Activated T-helper 17 cell treated with anti-CD3 and anti-CD28 coated beads, Interleukin-2, amount 50 U/mL, for 72 hours (primary cell): ENCODE data around the gene GOSR1. TPM values are rescaled to one million over a fixed set of nuclear protein-coding genes. Genes with fewer than 3 reads are reported as not detected.

ENCODE experiments used
- ATAC-seq: fragments of 150-1000 bp; cut with Tn5 transposase; replicated peaks from 2 replicates; pipeline ENCODE4 v1.10.0; 2021; ENCODE audit warnings: mild to moderate bottlenecking, moderate library complexity
- H3K27ac Mint-ChIP-seq: one replicate; pipeline ENCODE4 v1.8.0; 2022; ENCODE audit warnings: mixed read lengths
- H3K27me3 Mint-ChIP-seq: one replicate; pipeline ENCODE4 v1.8.0; 2022; ENCODE audit warnings: mixed read lengths
- H3K36me3 Mint-ChIP-seq: one replicate; pipeline ENCODE4 v1.8.0; 2022; ENCODE audit warnings: low read depth, mild to moderate bottlenecking, mixed read lengths
- H3K4me1 Mint-ChIP-seq: one replicate; pipeline ENCODE4 v1.8.0; 2022; ENCODE audit warnings: mixed read lengths
- H3K4me3 Mint-ChIP-seq: one replicate; pipeline ENCODE4 v1.8.0; 2022; ENCODE audit warnings: mild to moderate bottlenecking, mixed read lengths
- H3K9me3 Mint-ChIP-seq: one replicate; pipeline ENCODE4 v1.8.0; 2022; ENCODE audit warnings: mixed read lengths
- total RNA-seq, 2 donors: library from RNA; stranded (reverse); gene quantifications; one replicate each; pipeline ENCODE4 v1.2.3, GENCODE V29; 2022

GOSR1 gene
- total RNA-seq, 2 donors from 2014 or later = 42.4 to 45.2 TPM

DNA sequence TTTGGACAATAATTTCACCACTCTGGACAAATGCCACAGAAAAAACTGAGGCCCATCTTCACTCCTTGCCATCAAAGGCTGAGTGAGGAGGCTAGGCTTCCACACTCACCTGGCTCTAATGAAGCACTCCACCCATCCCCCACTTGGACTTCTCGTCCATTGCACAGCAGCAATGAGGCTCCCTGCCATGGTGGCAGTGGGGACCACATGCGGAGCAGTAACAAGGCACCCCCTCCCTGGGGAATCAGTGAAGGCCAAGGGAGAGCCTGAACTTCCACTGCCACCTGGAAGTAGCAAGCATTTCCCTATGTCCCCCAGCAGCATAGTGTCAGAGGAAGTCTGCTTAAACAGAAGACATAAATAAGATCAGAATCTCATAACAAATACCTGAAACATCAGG lies 2.0 kb upstream of the GOSR1 start:
- ATAC-seq = no peak
- peaks cover 29% of the 10 kb centered on the region for H3K36me3 Mint-ChIP-seq
- peak overlapping the region; percentile 99 for H3K27ac Mint-ChIP-seq
- H3K4me1 Mint-ChIP-seq = peaks cover 21% of the 10 kb centered on the region
- H3K4me3 Mint-ChIP-seq = peak overlapping the region; percentile 92
- no peaks in the 10 kb centered on the region for H3K9me3 Mint-ChIP-seq
- H3K27me3 Mint-ChIP-seq = peaks cover 3% of the 10 kb centered on the region

DNA sequence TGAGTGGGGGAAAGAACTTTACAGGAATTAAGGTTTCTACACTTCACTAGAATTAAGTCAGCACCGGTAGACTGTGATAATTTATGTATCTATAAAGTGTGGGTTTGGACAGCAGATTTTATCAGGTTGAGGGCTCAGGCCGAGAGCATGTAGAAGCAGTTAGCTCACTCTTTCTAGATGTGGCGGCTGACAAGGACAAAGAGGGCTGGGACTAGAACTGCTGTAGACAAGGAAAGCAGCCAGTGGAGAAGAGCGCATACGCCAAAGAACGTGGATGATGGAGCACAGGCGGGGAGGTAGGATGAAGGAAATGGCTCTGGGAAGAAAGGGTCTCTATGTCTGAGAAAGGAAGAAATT lies 504 bp upstream of the GOSR1 start:
- H3K27ac Mint-ChIP-seq = peak overlapping the region; percentile 99
- peak; percentile 40 for ATAC-seq
- peaks cover 44% of the 10 kb centered on the region for H3K36me3 Mint-ChIP-seq

DNA sequence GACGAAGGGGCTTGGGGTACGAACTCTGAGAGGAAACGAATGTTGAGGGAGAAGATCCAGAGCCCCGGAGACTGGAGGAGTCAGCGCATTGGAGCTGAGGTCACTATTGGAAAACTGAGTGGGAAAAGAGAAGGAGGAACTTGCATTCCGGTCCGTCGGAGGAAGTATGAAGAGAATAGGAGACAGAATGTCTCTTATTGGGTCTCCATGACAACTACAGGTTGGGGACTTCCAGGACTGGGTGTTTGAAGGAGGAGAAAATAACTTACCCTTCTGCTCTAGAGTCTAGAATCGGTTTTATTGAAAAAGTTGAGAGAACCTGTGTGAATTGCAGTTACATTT lies 537 bp downstream of the GOSR1 start:
- Mint-ChIP-seq H3K4me3 (peak overlapping the region; percentile 92), H3K9me3 (no peaks in the 10 kb centered on the region), H3K36me3 (peaks cover 54% of the 10 kb centered on the region), H3K27me3 (peaks cover 3% of the 10 kb centered on the region), H3K4me1 (peaks cover 21% of the 10 kb centered on the region), H3K27ac (peak overlapping the region; percentile 99)
- ATAC-seq = peak; percentile 28

More for the DNA sequence above, 504 bp upstream of the GOSR1 start:
- Mint-ChIP-seq H3K27me3 (peaks cover 3% of the 10 kb centered on the region), H3K4me1 (peaks cover 21% of the 10 kb centered on the region), H3K9me3 (no peaks in the 10 kb centered on the region), H3K4me3 (peak overlapping the region; percentile 92)

- H3K27me3 Mint-ChIP-seq = no peaks in the 10 kb centered on the region
- H3K4me3 Mint-ChIP-seq = no peak overlapping the region
- no peak for ATAC-seq
- no peaks in the 10 kb centered on the region for H3K9me3 Mint-ChIP-seq
- H3K4me1 Mint-ChIP-seq = peaks cover 14% of the 10 kb centered on the region
- no peak overlapping the region for H3K27ac Mint-ChIP-seq
- H3K36me3 Mint-ChIP-seq = peaks cover 96% of the 10 kb centered on the region
Observed at GRCh38 chr17:30482555-30482954, 5.3 kb downstream of the GOSR1 start.

DNA sequence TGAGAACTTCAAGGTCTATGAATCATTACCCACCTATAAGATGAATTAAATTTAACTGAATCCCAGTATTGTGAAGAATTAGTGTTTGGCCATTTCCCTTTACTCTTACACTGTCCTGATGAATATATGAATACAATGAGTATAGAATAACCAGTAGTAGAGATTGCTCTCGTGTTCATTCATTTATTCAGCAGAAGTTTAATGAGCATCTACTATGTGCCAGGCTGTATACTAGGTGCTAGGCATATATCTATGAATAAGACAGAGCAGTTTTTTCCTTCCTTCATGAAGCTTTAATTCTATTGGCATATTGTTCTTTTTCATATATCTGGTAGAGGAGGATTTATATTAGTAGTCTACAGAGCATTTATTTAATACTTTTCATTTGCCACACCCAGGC lies 6.0 kb downstream of the GOSR1 start:
- H3K4me1 Mint-ChIP-seq = peaks cover 10% of the 10 kb centered on the region
- peaks cover 96% of the 10 kb centered on the region for H3K36me3 Mint-ChIP-seq
- H3K27ac Mint-ChIP-seq = no peak overlapping the region
- H3K4me3 Mint-ChIP-seq = no peak overlapping the region
- no peak for ATAC-seq
- no peaks in the 10 kb centered on the region for H3K27me3 Mint-ChIP-seq
- H3K9me3 Mint-ChIP-seq = no peaks in the 10 kb centered on the region

DNA sequence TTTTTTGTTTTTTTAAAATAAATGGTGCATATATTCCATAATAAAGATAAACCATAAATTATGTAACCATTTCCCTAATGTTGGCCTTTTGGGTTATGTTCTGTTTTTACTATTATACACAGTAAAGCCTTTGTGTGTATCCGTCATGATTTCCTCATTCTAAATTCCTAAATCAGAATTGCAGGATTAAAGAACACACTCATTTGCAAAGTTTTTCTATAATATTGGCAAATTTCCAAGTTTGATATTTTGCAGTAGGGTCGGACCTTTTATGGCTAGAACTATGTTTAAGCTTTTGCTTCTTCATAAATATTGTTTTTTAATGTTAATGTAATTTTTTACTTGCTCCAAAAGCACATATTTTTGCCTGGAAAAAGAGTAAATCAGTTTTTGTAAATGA lies 16.6 kb downstream of the GOSR1 start:
- Mint-ChIP-seq H3K9me3 (no peaks in the 10 kb centered on the region), H3K4me1 (peaks cover 11% of the 10 kb centered on the region), H3K27me3 (no peaks in the 10 kb centered on the region), H3K4me3 (no peak overlapping the region), H3K36me3 (peaks cover 99% of the 10 kb centered on the region), H3K27ac (peak overlapping the region; percentile 54)
- ATAC-seq = no peak

DNA sequence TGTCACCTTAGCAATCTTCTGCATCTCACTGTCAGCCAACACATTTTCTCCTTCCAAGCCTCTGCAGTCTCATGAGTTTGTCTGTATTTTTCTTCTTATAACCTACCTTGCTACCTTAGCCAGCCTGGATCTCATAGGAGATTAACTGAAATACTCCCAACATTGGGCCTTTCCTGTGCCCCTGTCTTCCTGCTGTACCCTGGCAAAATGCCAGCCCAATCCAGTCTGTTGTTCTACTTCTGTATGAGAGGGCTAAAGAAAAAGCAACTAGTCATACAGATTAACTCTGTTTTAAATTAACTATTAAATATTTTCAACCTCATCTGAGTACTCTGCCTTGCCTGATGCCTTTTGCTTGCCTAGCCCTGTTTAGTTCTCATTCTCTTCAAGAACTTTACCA lies 18.4 kb downstream of the GOSR1 start:
- H3K9me3 Mint-ChIP-seq = no peaks in the 10 kb centered on the region
- H3K4me3 Mint-ChIP-seq = no peak overlapping the region
- no peaks in the 10 kb centered on the region for H3K27me3 Mint-ChIP-seq
- peaks cover 16% of the 10 kb centered on the region for H3K4me1 Mint-ChIP-seq
- H3K36me3 Mint-ChIP-seq = peaks cover 99% of the 10 kb centered on the region
- peak overlapping the region; percentile 31 for H3K27ac Mint-ChIP-seq
- ATAC-seq = no peak

DNA sequence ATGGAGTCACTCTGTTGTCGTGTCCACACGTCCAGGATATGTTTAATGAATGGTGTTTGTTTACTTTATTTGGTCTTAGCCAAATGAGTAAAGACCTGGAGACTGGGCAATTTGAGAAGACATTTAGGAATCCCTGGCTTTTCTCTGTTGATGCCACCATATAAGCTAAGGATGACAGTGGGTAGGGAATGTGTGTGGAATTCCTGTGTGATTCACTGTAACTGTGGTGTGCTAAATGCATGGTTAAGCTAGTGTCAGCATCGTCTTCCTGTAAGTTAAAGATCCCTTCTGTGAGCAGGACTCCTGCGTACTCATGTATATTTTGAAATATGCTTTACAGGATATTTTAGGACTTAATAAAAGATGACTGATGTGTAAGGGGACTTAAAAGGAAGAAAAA lies 26.4 kb downstream of the GOSR1 start:
- no peak overlapping the region for H3K4me3 Mint-ChIP-seq
- H3K4me1 Mint-ChIP-seq = peaks cover 9% of the 10 kb centered on the region
- no peak overlapping the region for H3K27ac Mint-ChIP-seq
- no peaks in the 10 kb centered on the region for H3K27me3 Mint-ChIP-seq
- peaks cover 94% of the 10 kb centered on the region for H3K36me3 Mint-ChIP-seq
- no peaks in the 10 kb centered on the region for H3K9me3 Mint-ChIP-seq
- no peak for ATAC-seq

DNA sequence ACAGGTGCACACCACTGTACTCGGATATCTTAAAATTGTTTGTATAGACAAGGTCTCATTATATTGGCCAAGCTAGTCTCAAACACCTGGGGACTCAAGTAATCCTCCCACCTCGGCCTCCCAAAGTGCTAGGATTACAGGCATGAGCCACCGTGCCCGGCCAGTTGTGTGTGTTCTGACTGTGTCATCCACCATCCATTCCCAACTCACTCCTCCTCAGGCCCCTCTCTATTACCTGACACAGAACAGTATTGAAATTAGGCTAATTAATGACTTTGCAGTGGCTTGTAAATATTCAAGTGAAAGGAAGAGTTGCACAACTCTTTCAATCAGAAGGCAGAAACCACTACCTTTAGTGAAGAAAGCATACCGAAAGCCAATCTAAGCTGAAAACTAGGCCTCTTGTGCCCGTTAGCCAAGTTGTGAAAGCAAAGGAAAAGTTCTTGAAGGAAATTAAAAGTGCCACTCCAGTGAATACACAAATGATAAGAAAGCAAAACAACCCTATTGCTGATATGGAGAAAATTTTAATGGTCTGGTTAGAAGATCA lies 28.7 kb downstream of the GOSR1 start:
- peaks cover 4% of the 10 kb centered on the region for H3K4me1 Mint-ChIP-seq
- H3K9me3 Mint-ChIP-seq = no peaks in the 10 kb centered on the region
- H3K36me3 Mint-ChIP-seq = peaks cover 70% of the 10 kb centered on the region
- H3K27ac Mint-ChIP-seq = peak overlapping the region; percentile 11
- ATAC-seq = no peak
- H3K4me3 Mint-ChIP-seq = no peak overlapping the region
- H3K27me3 Mint-ChIP-seq = no peaks in the 10 kb centered on the region

DNA sequence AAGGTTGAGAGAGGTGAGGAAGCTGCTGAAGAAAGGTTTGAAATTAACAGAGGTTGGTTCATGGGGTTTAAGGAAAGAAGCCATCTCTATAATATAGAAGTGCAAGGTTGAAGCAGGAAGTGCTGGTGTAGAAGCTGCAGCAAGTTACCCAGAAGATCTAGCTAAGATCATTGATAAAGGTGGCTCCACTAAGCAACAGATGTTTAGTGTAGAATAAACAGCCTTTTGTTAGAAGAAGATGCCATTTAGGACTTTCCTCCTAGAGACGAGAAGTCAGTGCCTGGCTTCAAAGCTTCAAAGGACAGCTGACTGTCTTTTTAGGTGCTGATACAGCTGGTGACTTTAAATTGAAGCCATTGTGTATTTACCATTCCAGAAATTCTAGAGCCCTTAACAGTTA lies 29.3 kb downstream of the GOSR1 start:
- H3K27ac Mint-ChIP-seq = peak overlapping the region; percentile 11

GRCh38 chr17:30513346-30513745 lies 36.1 kb downstream of the GOSR1 start:
- no peaks in the 10 kb centered on the region for H3K27me3 Mint-ChIP-seq
- peaks cover 68% of the 10 kb centered on the region for H3K36me3 Mint-ChIP-seq
- H3K9me3 Mint-ChIP-seq = no peaks in the 10 kb centered on the region
- no peak overlapping the region for H3K4me3 Mint-ChIP-seq
- no peak overlapping the region for H3K27ac Mint-ChIP-seq
- ATAC-seq = no peak
- peaks cover 5% of the 10 kb centered on the region for H3K4me1 Mint-ChIP-seq

More for the DNA sequence above, 29.3 kb downstream of the GOSR1 start:
- Mint-ChIP-seq H3K27me3 (no peaks in the 10 kb centered on the region), H3K4me3 (no peak overlapping the region), H3K36me3 (peaks cover 69% of the 10 kb centered on the region), H3K9me3 (no peaks in the 10 kb centered on the region), H3K4me1 (peaks cover 4% of the 10 kb centered on the region)
- no peak for ATAC-seq

- Mint-ChIP-seq H3K27me3 (no peaks in the 10 kb centered on the region), H3K27ac (no peak overlapping the region), H3K36me3 (peaks cover 81% of the 10 kb centered on the region), H3K9me3 (no peaks in the 10 kb centered on the region), H3K4me3 (no peak overlapping the region), H3K4me1 (peaks cover 5% of the 10 kb centered on the region)
- no peak for ATAC-seq
Observed at GRCh38 chr17:30514895-30515596, 37.8 kb downstream of the GOSR1 start.

DNA sequence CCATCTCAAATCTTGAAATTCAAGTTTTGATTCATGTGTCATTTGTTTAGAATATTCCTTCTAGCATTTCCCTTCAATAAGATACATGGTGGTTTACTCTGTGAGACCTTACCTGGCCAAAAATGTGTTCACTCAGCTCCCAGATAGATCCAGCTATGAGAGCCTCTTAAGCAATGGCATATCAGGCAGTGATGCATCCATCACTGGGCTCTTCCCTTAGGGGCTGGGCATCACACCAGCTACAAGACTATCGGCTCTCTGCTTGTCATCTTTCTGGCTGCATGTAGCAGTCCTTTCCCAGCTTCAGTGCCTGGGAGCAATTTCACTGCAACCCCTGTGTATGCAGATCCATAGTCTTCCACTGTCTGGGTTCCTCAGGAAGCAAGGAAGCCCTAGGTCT lies 40.6 kb downstream of the GOSR1 start:
- peaks cover 91% of the 10 kb centered on the region for H3K36me3 Mint-ChIP-seq
- no peak overlapping the region for H3K27ac Mint-ChIP-seq
- no peak for ATAC-seq
- H3K4me1 Mint-ChIP-seq = peaks cover 5% of the 10 kb centered on the region
- H3K4me3 Mint-ChIP-seq = no peak overlapping the region
- no peaks in the 10 kb centered on the region for H3K9me3 Mint-ChIP-seq
- no peaks in the 10 kb centered on the region for H3K27me3 Mint-ChIP-seq

GRCh38 chr17:30519166-30519565 lies 42.0 kb downstream of the GOSR1 start:
- no peak for ATAC-seq
- Mint-ChIP-seq H3K9me3 (no peaks in the 10 kb centered on the region), H3K4me3 (no peak overlapping the region), H3K27me3 (no peaks in the 10 kb centered on the region), H3K27ac (no peak overlapping the region), H3K36me3 (peaks cover 89% of the 10 kb centered on the region), H3K4me1 (peaks cover 2% of the 10 kb centered on the region)

- peak; percentile 12 for ATAC-seq
- Mint-ChIP-seq H3K4me1 (no peaks in the 10 kb centered on the region), H3K27ac (peak overlapping the region; percentile 71), H3K4me3 (no peak overlapping the region), H3K9me3 (no peaks in the 10 kb centered on the region), H3K36me3 (peaks cover 89% of the 10 kb centered on the region), H3K27me3 (no peaks in the 10 kb centered on the region)
Observed at GRCh38 chr17:30519707-30520106, 42.5 kb downstream of the GOSR1 start.
